PFSK-1 (cell line): ENCODE measurements around the gene DUSP16.

ENCODE experiments used
- FOXP2 ChIP-seq: optimal IDR thresholded peaks from 2 replicates; pipeline ENCODE3; 2011; ENCODE audit warnings: borderline replicate concordance, control low read depth, inconsistent platforms; ENCODE audit not compliant: insufficient read depth; ENCODE audit errors: extremely low read length, extremely low read depth
- POLR2AphosphoS5 ChIP-seq: IDR thresholded peaks from 2 replicates; pipeline ENCODE4 v1.6.1; 2012; ENCODE audit warnings: low read depth, mild to moderate bottlenecking, control low read depth, low read length, moderate library complexity
- SIN3A ChIP-seq: IDR thresholded peaks from 2 replicates; pipeline ENCODE4 v1.6.1; 2012; ENCODE audit warnings: mild to moderate bottlenecking, low read length, moderate library complexity, borderline replicate concordance; ENCODE audit not compliant: insufficient read depth
- TAF1 ChIP-seq: IDR thresholded peaks from 2 replicates; pipeline ENCODE4 v1.6.1; 2012; ENCODE audit warnings: low read length, control low read depth, borderline replicate concordance; ENCODE audit not compliant: insufficient read depth
- TF ChIP-seq, protein P1 (sequence below), 2 experiments: IDR thresholded peaks; 2 replicates each; pipeline versions ENCODE4 v1.6.1 to v1.8.0; 2011 to 2012; ENCODE audit warnings: low read depth in 2 of 2, low read length in 2 of 2, control low read depth in 1 of 2, inconsistent platforms in 1 of 2, mild to moderate bottlenecking in 1 of 2, moderate library complexity in 1 of 2; ENCODE audit not compliant: insufficient read depth in 1 of 2

DUSP16 gene

DNA sequence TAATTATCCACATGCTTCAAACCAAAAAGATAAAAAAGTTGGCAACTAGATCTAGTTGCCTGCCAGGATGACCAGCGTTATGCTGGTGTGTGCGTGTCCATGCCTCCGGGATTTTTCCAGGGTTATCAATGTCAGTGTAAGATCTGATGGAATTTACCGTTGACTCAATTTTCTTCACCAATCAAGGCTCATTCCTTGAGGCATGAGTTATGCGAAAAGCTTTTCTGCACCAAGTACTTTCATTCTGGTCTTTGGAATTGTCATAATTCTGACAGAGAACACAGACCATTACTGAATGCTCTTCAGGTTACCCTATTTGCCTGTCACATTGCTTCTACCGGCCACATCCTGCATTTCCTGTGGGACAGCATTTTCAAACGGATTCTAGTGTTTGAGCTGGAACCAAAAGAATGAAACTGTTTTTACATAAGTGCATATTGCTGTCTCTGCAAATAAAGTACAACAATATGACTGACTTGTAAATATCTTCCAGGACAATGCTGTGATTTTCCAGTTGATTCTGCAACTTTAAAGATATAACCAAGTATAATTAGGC lies 91.8 kb downstream of the DUSP16 start:
- TF ChIP-seq SIN3A, result no peak

DNA sequence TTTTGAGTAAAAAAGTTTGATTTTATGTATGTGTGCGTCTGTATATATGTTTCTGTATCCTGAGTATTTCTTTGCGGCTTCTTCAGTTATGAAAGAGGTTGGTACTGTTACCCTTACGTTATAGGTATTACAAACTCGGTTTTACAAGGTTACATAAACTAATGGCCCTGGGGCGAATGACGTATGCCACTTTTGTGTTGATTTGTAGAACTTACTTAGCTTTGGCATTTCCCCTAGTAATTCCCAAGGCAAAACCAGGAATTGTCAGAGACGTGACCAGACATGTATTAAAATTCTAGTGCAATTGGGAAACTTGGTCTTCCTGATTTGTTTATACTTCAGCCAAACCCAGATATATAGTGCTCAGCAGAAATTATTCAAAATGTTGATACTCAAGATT lies 93.3 kb downstream of the DUSP16 start:
- TF ChIP-seq, protein P1, sequence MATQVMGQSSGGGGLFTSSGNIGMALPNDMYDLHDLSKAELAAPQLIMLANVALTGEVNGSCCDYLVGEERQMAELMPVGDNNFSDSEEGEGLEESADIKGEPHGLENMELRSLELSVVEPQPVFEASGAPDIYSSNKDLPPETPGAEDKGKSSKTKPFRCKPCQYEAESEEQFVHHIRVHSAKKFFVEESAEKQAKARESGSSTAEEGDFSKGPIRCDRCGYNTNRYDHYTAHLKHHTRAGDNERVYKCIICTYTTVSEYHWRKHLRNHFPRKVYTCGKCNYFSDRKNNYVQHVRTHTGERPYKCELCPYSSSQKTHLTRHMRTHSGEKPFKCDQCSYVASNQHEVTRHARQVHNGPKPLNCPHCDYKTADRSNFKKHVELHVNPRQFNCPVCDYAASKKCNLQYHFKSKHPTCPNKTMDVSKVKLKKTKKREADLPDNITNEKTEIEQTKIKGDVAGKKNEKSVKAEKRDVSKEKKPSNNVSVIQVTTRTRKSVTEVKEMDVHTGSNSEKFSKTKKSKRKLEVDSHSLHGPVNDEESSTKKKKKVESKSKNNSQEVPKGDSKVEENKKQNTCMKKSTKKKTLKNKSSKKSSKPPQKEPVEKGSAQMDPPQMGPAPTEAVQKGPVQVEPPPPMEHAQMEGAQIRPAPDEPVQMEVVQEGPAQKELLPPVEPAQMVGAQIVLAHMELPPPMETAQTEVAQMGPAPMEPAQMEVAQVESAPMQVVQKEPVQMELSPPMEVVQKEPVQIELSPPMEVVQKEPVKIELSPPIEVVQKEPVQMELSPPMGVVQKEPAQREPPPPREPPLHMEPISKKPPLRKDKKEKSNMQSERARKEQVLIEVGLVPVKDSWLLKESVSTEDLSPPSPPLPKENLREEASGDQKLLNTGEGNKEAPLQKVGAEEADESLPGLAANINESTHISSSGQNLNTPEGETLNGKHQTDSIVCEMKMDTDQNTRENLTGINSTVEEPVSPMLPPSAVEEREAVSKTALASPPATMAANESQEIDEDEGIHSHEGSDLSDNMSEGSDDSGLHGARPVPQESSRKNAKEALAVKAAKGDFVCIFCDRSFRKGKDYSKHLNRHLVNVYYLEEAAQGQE (IDR thresholded peaks at IDR 0.05; ENCODE audit: insufficient read depth in 1 of 2, low read depth in 2 of 2, low read length in 2 of 2), result no peak
- TF ChIP-seq FOXP2 (no peak), SIN3A (no peak), POLR2AphosphoS5 (no peak), TAF1 (no peak)

- no peak for TF ChIP-seq TAF1
Observed at GRCh38 chr12:12468575-12468974, 94.1 kb downstream of the DUSP16 start.

- TF ChIP-seq SIN3A (no peak), POLR2AphosphoS5 (no peak)
- TF ChIP-seq, protein P1 (IDR thresholded peaks at IDR 0.05; ENCODE audit: insufficient read depth in 1 of 2, low read depth in 2 of 2, low read length in 2 of 2), result no peak
Observed at GRCh38 chr12:12467688-12468261, 94.9 kb downstream of the DUSP16 start.

DNA sequence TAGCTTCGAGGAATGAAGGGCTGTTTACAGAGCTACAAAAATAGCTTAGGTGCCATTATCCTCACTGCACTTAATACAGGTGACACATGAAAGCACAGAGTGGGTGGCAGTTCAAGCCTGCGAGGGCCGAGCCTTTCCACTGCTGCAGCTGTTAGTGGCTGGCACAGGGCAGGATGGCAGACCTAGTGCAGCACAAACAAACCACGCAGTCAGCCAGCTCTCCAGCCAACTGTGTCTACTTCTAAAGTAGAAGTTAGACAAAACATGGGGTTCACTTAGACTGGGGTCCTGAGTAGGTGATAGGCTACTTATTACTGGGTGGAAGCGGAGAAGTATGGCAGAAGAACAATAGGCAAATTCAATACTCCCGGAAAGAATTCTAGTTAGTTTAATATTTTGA lies 95.4 kb downstream of the DUSP16 start:
- TF ChIP-seq FOXP2 (no peak), TAF1 (no peak), POLR2AphosphoS5 (no peak), SIN3A (no peak)
- TF ChIP-seq, protein P1 (IDR thresholded peaks at IDR 0.05; ENCODE audit: insufficient read depth in 1 of 2, low read depth in 2 of 2, low read length in 2 of 2), result no peak

- no peak for TF ChIP-seq POLR2AphosphoS5
- no peak for TF ChIP-seq SIN3A
- TF ChIP-seq TAF1, result no peak
- TF ChIP-seq FOXP2, result no peak
- TF ChIP-seq, protein P1 (IDR thresholded peaks at IDR 0.05; ENCODE audit: insufficient read depth in 1 of 2, low read depth in 2 of 2, low read length in 2 of 2), result no peak
Observed at GRCh38 chr12:12466157-12466556, 96.5 kb downstream of the DUSP16 start.
